HCT116 (cell line): ENCODE results near the gene BABAM2. TPM values are rescaled to one million over a fixed set of nuclear protein-coding genes. Genes with fewer than 3 reads are reported as not detected.

Experiments
- ATAC-seq: fragments of 200-7000 bp; cut with Tn5 transposase; 2 replicates; pipeline ENCODE4 v1.9.1; 2020; ENCODE audit warnings: mild to moderate bottlenecking, moderate library complexity
- BruUV-seq: library from RNA; stranded (reverse); fragments of 400-500 nt; replicated peaks from 2 replicates; lab custom pipeline; 2021; lab: Mats Ljungman, UMichigan
- CTCF ChIA-PET: fragments of 300-600 bp; sonication (Branson Sonifier 250); formaldehyde crosslinking; loops from one replicate; lab custom pipeline; 2021; ENCODE audit warnings: antibody characterized with exemption; lab: Charles Lee
- POLR2A ChIA-PET: fragments of 300-600, 350-600 bp; sonication (Branson Sonifier 250); formaldehyde crosslinking; loops from one replicate; lab custom pipeline; 2021; ENCODE audit warnings: antibody characterized with exemption; lab: Charles Lee
- RAD21 ChIA-PET, 2 experiments: fragments of 300-600 bp; sonication (Branson Sonifier 250); formaldehyde crosslinking; loops; one replicate each; lab custom pipeline; 2023; ENCODE audit warnings: low total read pairs in 2 of 2; ENCODE audit not compliant: uncharacterized antibody in 2 of 2, unreplicated experiment in 2 of 2, low non-redundant PET in 1 of 2; lab: Charles Lee
- DNase-seq: peaks from one replicate; pipeline ENCODE4 v3.0.0-alpha.2; 2010; ENCODE audit warnings: low read depth, low spot score
- H2AFZ ChIP-seq: fragments of 200-600 bp; shearing (Covaris generic), sonication (generic); 2 replicates; pipeline ENCODE4 v1.6.1; 2017; ENCODE audit warnings: low read depth, mixed run types, mixed read lengths, antibody characterized with exemption, low read length; ENCODE audit not compliant: poor library complexity, severe bottlenecking
- H3K27ac ChIP-seq: 2 replicates; pipeline ENCODE4 v1.5.1; 2012; ENCODE audit warnings: low read depth, low read length
- H3K27me3 ChIP-seq: fragments of 200-600 bp; sonication (generic); 2 replicates; pipeline ENCODE4 v1.6.1; 2016; ENCODE audit warnings: mixed run types, low read length, mixed read lengths; ENCODE audit not compliant: insufficient read depth
- H3K36me3 ChIP-seq, 2 experiments: fragments of 200-500 bp in 1 of 2; fragments of 200-600 bp in 1 of 2; sonication (Bioruptor generic) in 1 of 2; sonication (generic) in 1 of 2; 2 replicates each; pipeline versions ENCODE4 v1.5.1 to v1.6.1; 2014 to 2016; ENCODE audit warnings: low read length in 2 of 2, inconsistent platforms in 1 of 2, mixed read lengths in 1 of 2, mixed run types in 1 of 2; ENCODE audit not compliant: insufficient read depth in 2 of 2, control insufficient read depth in 1 of 2
- H3K4me1 ChIP-seq, 2 experiments: fragments of 200-600 bp in 1 of 2; sonication (generic) in 1 of 2; 2 replicates each; pipeline versions ENCODE4 v1.5.1 to v1.6.1; 2012 to 2017; ENCODE audit warnings: low read length in 2 of 2, inconsistent platforms in 1 of 2, mild to moderate bottlenecking in 1 of 2, mixed read lengths in 1 of 2, mixed run types in 1 of 2, moderate library complexity in 1 of 2; ENCODE audit not compliant: insufficient read depth in 2 of 2, control insufficient read depth in 1 of 2
- H3K4me2 ChIP-seq: fragments of 200-600 bp; sonication (generic); 2 replicates; pipeline ENCODE4 v1.6.1; 2017; ENCODE audit warnings: mixed run types, low read length, mixed read lengths
- H3K4me3 ChIP-seq, 2 experiments: fragments of 200-600 bp in 1 of 2; sonication (generic) in 1 of 2; replicated peaks in 1 of 2; 2 replicates each; pipeline ENCODE4 v1.5.1; 2011 to 2016; ENCODE audit warnings: low read length in 2 of 2, control low read depth in 1 of 2, low read depth in 1 of 2, mild to moderate bottlenecking in 1 of 2, mixed read lengths in 1 of 2, mixed run types in 1 of 2
- H3K79me2 ChIP-seq: fragments of 200-600 bp; sonication (generic); 2 replicates; pipeline ENCODE4 v1.6.1; 2017; ENCODE audit warnings: mild to moderate bottlenecking, mixed run types, low read length, moderate library complexity, mixed read lengths; ENCODE audit not compliant: insufficient read depth
- H3K9ac ChIP-seq: fragments of 200-600 bp; sonication (generic); 2 replicates; pipeline ENCODE4 v1.6.1; 2016; ENCODE audit warnings: low read length, mixed read lengths
- H3K9me2 ChIP-seq: fragments of 200-600 bp; sonication (generic), shearing (Covaris generic); 2 replicates; pipeline ENCODE4 v1.6.1; 2017; ENCODE audit warnings: mixed run types, mild to moderate bottlenecking, moderate library complexity; ENCODE audit not compliant: insufficient read depth
- H3K9me3 ChIP-seq, 2 experiments: fragments of 200-500 bp in 1 of 2; fragments of 200-600 bp in 1 of 2; sonication (Bioruptor generic) in 1 of 2; sonication (generic) in 1 of 2; 2 replicates each; pipeline ENCODE4 v1.6.1; 2014 to 2017; ENCODE audit warnings: low read length in 2 of 2, mixed read lengths in 2 of 2, inconsistent platforms in 1 of 2, low read depth in 1 of 2, mild to moderate bottlenecking in 1 of 2, mixed run types in 1 of 2, moderate library complexity in 1 of 2; ENCODE audit not compliant: control insufficient read depth in 1 of 2, insufficient read depth in 1 of 2
- H4K20me1 ChIP-seq: fragments of 200-600 bp; sonication (generic), shearing (Covaris generic); 2 replicates; pipeline ENCODE4 v1.6.1; 2017; ENCODE audit warnings: mixed run types, mild to moderate bottlenecking, moderate library complexity; ENCODE audit not compliant: insufficient read depth
- ATF3 ChIP-seq: IDR thresholded peaks from 2 replicates; pipeline ENCODE4 v1.6.1; 2012
- CBX3 ChIP-seq: IDR thresholded peaks from 2 replicates; pipeline ENCODE4 v1.6.1; 2012; ENCODE audit warnings: low read depth
- CEBPB ChIP-seq: IDR thresholded peaks from 2 replicates; pipeline ENCODE4 v1.6.1; 2012; ENCODE audit warnings: low read depth
- CTCF ChIP-seq, 3 experiments: fragments of 200-600 bp in 1 of 3; sonication (generic) in 1 of 3; IDR thresholded peaks in 2 of 3; conservative IDR thresholded peaks in 1 of 3; 2 replicates each; pipeline ENCODE4 v1.5.1; 2012 to 2017; ENCODE audit warnings: low read depth in 2 of 3, low read length in 2 of 3, antibody characterized with exemption in 1 of 3, borderline replicate concordance in 1 of 3, control low read depth in 1 of 3, mild to moderate bottlenecking in 1 of 3, mixed read lengths in 1 of 3, mixed run types in 1 of 3, moderate library complexity in 1 of 3; ENCODE audit not compliant: insufficient read depth in 1 of 3
- ELF1 ChIP-seq: IDR thresholded peaks from 2 replicates; pipeline ENCODE4 v1.6.1; 2012; ENCODE audit warnings: low read depth, borderline replicate concordance
- EZH2 ChIP-seq: fragments of 200-600 bp; sonication (generic); IDR thresholded peaks from 2 replicates; pipeline ENCODE4 v1.6.1; 2017; ENCODE audit warnings: antibody characterized with exemption, mixed run types
- EZH2phosphoT487 ChIP-seq: fragments of 200-600 bp; IDR thresholded peaks from 2 replicates; pipeline ENCODE4 v1.6.1; 2018; ENCODE audit warnings: antibody characterized with exemption, borderline replicate concordance
- JUND ChIP-seq: IDR thresholded peaks from 2 replicates; pipeline ENCODE4 v1.6.1; 2012
- POLR2A ChIP-seq: IDR thresholded peaks from 2 replicates; pipeline ENCODE4 v1.7.0; 2011; ENCODE audit warnings: borderline replicate concordance; ENCODE audit not compliant: insufficient read depth, insufficient read length; ENCODE audit errors: extremely low read depth
- POLR2AphosphoS5 ChIP-seq: IDR thresholded peaks from 2 replicates; pipeline ENCODE4 v1.6.1; 2011; ENCODE audit warnings: mild to moderate bottlenecking, low read depth, low read length, moderate library complexity
- RAD21 ChIP-seq: IDR thresholded peaks from 2 replicates; pipeline ENCODE4 v1.6.1; 2012; ENCODE audit warnings: low read depth, mild to moderate bottlenecking
- SIN3A ChIP-seq: IDR thresholded peaks from 2 replicates; pipeline ENCODE4 v1.6.1; 2012; ENCODE audit warnings: low read depth
- SP1 ChIP-seq: IDR thresholded peaks from 2 replicates; pipeline ENCODE4 v1.6.1; 2012; ENCODE audit warnings: low read depth
- YY1 ChIP-seq: IDR thresholded peaks from 2 replicates; pipeline ENCODE4 v1.6.1; 2011; ENCODE audit warnings: low read length, low read depth, moderate library complexity, mild to moderate bottlenecking; ENCODE audit not compliant: insufficient replicate concordance; ENCODE audit errors: extremely low read depth
- ZBTB33 ChIP-seq: IDR thresholded peaks from 2 replicates; pipeline ENCODE4 v1.6.1; 2011; ENCODE audit warnings: mild to moderate bottlenecking, low read length, moderate library complexity; ENCODE audit not compliant: insufficient replicate concordance; ENCODE audit errors: extremely low read depth
- ZNF274 ChIP-seq: fragments of 200-500 bp; sonication (Bioruptor generic); IDR thresholded peaks from 2 replicates; pipeline ENCODE4 v1.6.1; 2014; ENCODE audit warnings: mild to moderate bottlenecking, low read depth, low read length, inconsistent platforms
- intact Hi-C: fragments of 100-400 bp; cut with micrococcal nuclease; formaldehyde crosslinking; loops from 2 replicates; pipeline ENCODE4 v1.10.0; 2022
- total RNA-seq: library from RNA; stranded (reverse); gene quantifications from one replicate; pipeline ENCODE4 v1.2.1, GENCODE V29; 2021; ENCODE audit not compliant: unreplicated experiment

The BABAM2 gene
- total RNA-seq, 1 experiment from 2014 or later, result 23.8 TPM

DNA sequence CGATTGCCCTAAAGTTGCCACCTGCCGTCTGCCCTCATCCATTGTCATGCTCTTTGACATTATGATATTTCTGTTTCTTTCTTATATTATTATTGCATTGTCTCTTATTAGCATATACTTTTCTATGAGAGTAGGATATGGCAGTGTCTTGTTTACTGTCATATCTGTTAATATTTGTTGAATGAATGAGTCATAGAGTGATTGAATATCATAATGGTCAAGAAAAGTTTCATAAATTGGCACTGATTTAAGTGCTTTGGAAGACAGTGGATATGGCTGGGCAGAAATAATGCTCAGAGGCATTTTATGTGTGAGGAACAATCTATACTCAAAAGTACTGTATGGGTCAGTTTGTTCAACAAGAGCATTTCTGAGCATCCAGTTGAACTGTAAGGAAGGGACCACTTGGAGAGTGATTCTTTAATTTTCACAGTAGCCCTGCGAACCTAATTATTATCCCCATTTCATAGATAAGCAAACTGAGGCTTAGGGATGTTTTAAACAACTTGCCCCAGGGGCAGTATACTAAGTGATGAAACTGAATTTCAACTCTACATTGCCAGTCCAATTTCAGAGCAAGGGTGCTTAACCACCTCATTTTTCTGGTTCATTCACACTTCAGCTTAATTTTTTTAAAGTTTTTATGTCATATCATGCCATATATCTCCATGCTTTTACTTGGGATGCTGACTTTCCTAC, 326.7 kb downstream of the BABAM2 start:
- Histone ChIP-seq H3K79me2 (no peaks in the 10 kb centered on the region), H3K4me3 (no peak overlapping the region), H3K9me3 (no peaks in the 10 kb centered on the region), H3K4me2 (no peak overlapping the region), H3K27me3 (no peaks in the 10 kb centered on the region), H3K4me1 (no peaks in the 10 kb centered on the region), H3K9ac (no peak overlapping the region), H4K20me1 (no peaks in the 10 kb centered on the region), H3K9me2 (no peaks in the 10 kb centered on the region), H3K36me3 (no peaks in the 10 kb centered on the region), H3K27ac (no peak overlapping the region), H2AFZ (no peak overlapping the region)
- BruUV-seq, result no TSS peak
- TF ChIP-seq SIN3A (no peak), ZBTB33 (no peak), JUND (no peak), CEBPB (no peak), ELF1 (no peak)
- CTCF ChIA-PET, result no interaction called here
- ATAC-seq, result no peak
- intact Hi-C loops, result no loop called here
- POLR2A ChIA-PET, result no interaction called here
- no peak for DNase-seq
- RAD21 ChIA-PET, result no interaction called here

DNA sequence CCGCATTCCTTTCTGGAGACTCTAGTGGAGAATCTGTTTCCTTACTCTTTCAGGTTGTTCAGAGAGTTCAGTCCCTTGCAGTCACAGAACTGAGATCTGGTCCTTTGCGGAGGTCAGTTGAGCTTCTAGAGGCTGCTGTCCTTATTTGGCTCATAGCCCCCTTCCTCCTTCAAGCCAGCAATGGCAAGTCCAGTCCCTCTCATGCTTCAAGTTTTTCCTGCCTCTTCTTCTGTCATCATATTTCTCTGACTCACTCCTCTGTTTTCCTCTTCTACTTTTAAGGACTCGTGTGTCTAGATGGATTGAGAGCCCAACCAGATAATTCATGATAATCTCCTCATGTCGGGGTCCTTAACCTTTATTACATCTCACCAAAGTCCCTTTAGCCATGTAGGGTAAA, 328.6 kb downstream of the BABAM2 start:
- intact Hi-C loops, result no loop called here
- no peak overlapping the region for H3K9ac ChIP-seq
- TF ChIP-seq CBX3 (no peak), RAD21 (no peak), CEBPB (no peak), EZH2phosphoT487 (no peak), POLR2AphosphoS5 (no peak), ZNF274 (no peak), SP1 (no peak), POLR2A (no peak), YY1 (no peak), ATF3 (no peak), ELF1 (no peak), CTCF (IDR thresholded peaks at IDR 0.05 in 2 of 3, conservative IDR thresholded peaks at IDR 0.05 in 1 of 3; ENCODE audit: borderline replicate concordance in 1 of 3, insufficient read depth in 1 of 3, low read depth in 2 of 3, low read length in 2 of 3) (no peak), EZH2 (no peak), JUND (no peak)

More for the DNA sequence above, 328.6 kb downstream of the BABAM2 start:
- no peaks in the 10 kb centered on the region for H3K36me3 ChIP-seq
- ChIA-PET CTCF (no interaction called here), POLR2A (no interaction called here), RAD21 (no interaction called here)
- no peaks in the 10 kb centered on the region for H3K9me2 ChIP-seq
- no peak overlapping the region for H3K4me3 ChIP-seq
- no peaks in the 10 kb centered on the region for H3K27me3 ChIP-seq
- peaks cover under 1 to 1% of the 10 kb centered on the region in 2 experiments; a peak in 1 of 4 replicates for H3K4me1 ChIP-seq
- DNase-seq (no peak), ATAC-seq (no peak)
- H3K79me2 ChIP-seq, result no peaks in the 10 kb centered on the region
- H3K27ac ChIP-seq, result no peak overlapping the region
- H3K4me2 ChIP-seq, result no peak overlapping the region
- no peaks in the 10 kb centered on the region for H3K9me3 ChIP-seq
- H2AFZ ChIP-seq, result no peak overlapping the region
- no peaks in the 10 kb centered on the region for H4K20me1 ChIP-seq
- no TSS peak for BruUV-seq
